Measurements from ENCODE around the gene ACAA2.

DNA sequence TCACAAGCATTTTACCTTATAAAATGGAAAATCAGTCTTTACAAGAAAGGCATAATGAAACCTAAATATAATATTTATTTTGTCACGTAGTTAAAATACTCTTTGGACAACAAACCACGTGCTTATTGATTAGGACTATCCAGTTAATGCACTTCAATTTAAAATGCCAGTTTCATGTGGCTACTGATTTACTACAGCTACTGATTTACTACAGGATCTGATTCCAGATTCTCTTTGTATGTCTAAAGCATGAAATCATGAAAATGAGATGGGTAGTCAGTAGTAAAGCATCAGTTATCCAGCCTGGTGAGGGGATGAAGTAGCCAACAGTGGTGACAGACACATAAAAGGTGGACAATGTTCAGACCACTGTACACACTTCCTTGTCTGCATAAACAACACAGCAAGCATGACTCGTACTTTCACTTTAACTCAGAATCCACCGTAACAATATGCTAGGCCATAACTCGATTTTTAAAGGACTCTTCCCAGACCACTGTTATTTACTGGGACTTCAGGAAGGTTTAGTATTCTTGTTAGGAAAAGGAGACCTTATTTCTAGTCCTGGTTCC lies 24.9 kb downstream of the ACAA2 start:
- TF ChIP-seq CBFB (CRISPR knock-in tag; IDR thresholded peaks at IDR 0.05; ENCODE audit: low read depth), result no peak
- TF ChIP-seq, protein P1, sequence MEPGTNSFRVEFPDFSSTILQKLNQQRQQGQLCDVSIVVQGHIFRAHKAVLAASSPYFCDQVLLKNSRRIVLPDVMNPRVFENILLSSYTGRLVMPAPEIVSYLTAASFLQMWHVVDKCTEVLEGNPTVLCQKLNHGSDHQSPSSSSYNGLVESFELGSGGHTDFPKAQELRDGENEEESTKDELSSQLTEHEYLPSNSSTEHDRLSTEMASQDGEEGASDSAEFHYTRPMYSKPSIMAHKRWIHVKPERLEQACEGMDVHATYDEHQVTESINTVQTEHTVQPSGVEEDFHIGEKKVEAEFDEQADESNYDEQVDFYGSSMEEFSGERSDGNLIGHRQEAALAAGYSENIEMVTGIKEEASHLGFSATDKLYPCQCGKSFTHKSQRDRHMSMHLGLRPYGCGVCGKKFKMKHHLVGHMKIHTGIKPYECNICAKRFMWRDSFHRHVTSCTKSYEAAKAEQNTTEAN (CRISPR knock-in tag; IDR thresholded peaks at IDR 0.05), result no peak
- TF ChIP-seq, protein P2, sequence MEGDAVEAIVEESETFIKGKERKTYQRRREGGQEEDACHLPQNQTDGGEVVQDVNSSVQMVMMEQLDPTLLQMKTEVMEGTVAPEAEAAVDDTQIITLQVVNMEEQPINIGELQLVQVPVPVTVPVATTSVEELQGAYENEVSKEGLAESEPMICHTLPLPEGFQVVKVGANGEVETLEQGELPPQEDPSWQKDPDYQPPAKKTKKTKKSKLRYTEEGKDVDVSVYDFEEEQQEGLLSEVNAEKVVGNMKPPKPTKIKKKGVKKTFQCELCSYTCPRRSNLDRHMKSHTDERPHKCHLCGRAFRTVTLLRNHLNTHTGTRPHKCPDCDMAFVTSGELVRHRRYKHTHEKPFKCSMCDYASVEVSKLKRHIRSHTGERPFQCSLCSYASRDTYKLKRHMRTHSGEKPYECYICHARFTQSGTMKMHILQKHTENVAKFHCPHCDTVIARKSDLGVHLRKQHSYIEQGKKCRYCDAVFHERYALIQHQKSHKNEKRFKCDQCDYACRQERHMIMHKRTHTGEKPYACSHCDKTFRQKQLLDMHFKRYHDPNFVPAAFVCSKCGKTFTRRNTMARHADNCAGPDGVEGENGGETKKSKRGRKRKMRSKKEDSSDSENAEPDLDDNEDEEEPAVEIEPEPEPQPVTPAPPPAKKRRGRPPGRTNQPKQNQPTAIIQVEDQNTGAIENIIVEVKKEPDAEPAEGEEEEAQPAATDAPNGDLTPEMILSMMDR (IDR thresholded peaks at IDR 0.05), result no peak
- no peak for TF ChIP-seq ZNF232 (CRISPR knock-in tag; IDR thresholded peaks at IDR 0.05)
- TF ChIP-seq, protein P3, sequence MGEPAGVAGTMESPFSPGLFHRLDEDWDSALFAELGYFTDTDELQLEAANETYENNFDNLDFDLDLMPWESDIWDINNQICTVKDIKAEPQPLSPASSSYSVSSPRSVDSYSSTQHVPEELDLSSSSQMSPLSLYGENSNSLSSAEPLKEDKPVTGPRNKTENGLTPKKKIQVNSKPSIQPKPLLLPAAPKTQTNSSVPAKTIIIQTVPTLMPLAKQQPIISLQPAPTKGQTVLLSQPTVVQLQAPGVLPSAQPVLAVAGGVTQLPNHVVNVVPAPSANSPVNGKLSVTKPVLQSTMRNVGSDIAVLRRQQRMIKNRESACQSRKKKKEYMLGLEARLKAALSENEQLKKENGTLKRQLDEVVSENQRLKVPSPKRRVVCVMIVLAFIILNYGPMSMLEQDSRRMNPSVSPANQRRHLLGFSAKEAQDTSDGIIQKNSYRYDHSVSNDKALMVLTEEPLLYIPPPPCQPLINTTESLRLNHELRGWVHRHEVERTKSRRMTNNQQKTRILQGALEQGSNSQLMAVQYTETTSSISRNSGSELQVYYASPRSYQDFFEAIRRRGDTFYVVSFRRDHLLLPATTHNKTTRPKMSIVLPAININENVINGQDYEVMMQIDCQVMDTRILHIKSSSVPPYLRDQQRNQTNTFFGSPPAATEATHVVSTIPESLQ (CRISPR knock-in tag; IDR thresholded peaks at IDR 0.05), result no peak
- TF ChIP-seq ESRRA (CRISPR knock-in tag; IDR thresholded peaks at IDR 0.05; ENCODE audit: borderline replicate concordance), result no peak
- TF ChIP-seq, protein P4, sequence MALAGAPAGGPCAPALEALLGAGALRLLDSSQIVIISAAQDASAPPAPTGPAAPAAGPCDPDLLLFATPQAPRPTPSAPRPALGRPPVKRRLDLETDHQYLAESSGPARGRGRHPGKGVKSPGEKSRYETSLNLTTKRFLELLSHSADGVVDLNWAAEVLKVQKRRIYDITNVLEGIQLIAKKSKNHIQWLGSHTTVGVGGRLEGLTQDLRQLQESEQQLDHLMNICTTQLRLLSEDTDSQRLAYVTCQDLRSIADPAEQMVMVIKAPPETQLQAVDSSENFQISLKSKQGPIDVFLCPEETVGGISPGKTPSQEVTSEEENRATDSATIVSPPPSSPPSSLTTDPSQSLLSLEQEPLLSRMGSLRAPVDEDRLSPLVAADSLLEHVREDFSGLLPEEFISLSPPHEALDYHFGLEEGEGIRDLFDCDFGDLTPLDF (CRISPR knock-in tag; IDR thresholded peaks at IDR 0.05), result no peak
- TF ChIP-seq, protein P5, sequence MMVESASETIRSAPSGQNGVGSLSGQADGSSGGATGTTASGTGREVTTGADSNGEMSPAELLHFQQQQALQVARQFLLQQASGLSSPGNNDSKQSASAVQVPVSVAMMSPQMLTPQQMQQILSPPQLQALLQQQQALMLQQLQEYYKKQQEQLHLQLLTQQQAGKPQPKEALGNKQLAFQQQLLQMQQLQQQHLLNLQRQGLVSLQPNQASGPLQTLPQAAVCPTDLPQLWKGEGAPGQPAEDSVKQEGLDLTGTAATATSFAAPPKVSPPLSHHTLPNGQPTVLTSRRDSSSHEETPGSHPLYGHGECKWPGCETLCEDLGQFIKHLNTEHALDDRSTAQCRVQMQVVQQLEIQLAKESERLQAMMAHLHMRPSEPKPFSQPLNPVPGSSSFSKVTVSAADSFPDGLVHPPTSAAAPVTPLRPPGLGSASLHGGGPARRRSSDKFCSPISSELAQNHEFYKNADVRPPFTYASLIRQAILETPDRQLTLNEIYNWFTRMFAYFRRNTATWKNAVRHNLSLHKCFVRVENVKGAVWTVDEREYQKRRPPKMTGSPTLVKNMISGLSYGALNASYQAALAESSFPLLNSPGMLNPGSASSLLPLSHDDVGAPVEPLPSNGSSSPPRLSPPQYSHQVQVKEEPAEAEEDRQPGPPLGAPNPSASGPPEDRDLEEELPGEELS (CRISPR knock-in tag; IDR thresholded peaks at IDR 0.05), result no peak
- no peak for TF ChIP-seq SP1 (CRISPR knock-in tag; conservative IDR thresholded peaks at IDR 0.05)
- TF ChIP-seq NR2C2 (CRISPR knock-in tag; IDR thresholded peaks at IDR 0.05), result no peak

Measured in WTC11 (cell line).